ENCODE data around the gene ALK. TPM values are rescaled to one million over a fixed set of nuclear protein-coding genes. Genes with fewer than 3 reads are reported as not detected.

The ALK gene
- total RNA-seq, 1 donor from 2014 or later, result 2.0 TPM

GRCh38 chr2:29397713-29398112 lies 523.7 kb downstream of the ALK start:
- no peak for DNase-seq (ENCODE audit: low spot score in 2 of 2)
- FAIRE-seq, result no peak

DNA sequence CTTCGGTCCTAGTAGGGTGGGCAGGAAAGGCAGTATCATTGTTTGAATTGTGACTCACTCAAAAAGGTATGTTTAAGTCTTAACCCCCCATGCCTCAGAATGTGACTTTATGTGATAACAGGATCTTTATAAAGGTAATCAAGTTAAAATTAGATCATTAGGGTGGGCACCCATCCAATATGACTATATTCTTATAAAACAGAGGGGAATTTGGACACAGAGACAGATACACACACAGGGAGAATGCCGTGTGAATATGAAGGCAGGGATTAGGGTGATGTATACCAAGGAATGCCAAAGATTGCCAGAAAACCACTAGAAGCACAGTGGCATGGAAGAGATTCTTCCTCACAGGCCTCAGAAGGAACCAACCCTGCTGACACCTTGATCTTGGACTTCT lies 524.3 kb downstream of the ALK start:
- FAIRE-seq (no peak), DNase-seq (ENCODE audit: low spot score in 2 of 2) (no peak)

- DNase-seq (ENCODE audit: low spot score in 2 of 2) (no peak), FAIRE-seq (no peak)
These were observed 526.4 kb downstream of the ALK start for GRCh38 chr2:29394981-29395350.

GRCh38 chr2:29394311-29394980 lies 526.9 kb downstream of the ALK start:
- FAIRE-seq, result no peak
- no peak for DNase-seq (ENCODE audit: low spot score in 2 of 2)

- DNase-seq (ENCODE audit: low spot score in 2 of 2) (no peak), FAIRE-seq (no peak)
These were observed 527.7 kb downstream of the ALK start for GRCh38 chr2:29393676-29394075.

GRCh38 chr2:29392774-29393173 lies 528.6 kb downstream of the ALK start:
- FAIRE-seq (no peak), DNase-seq (ENCODE audit: low spot score in 2 of 2) (no peak)

GRCh38 chr2:29390136-29390535 lies 531.2 kb downstream of the ALK start:
- DNase-seq (ENCODE audit: low spot score in 2 of 2), result no peak
- FAIRE-seq, result no peak

DNA sequence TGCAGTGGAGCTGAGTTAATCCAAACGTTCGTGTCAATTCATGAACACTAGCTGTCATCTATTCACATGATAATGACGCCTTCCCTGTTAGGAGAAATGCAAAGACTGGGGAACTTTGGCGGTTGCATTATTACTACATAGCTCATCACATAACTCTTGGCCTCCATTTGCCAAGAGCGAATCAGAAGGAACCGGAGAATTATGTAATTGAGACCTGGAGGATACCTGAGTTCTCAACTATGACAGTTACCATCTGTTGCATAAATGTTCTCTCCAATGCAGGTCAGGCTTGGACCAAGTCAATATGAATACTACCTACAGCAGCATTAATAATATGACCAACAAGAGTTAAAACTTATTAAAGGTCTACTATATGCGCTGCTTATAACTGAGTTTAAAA lies 531.7 kb downstream of the ALK start:
- no peak for DNase-seq (ENCODE audit: low spot score in 2 of 2)
- FAIRE-seq, result no peak

- no peak for FAIRE-seq
- DNase-seq (ENCODE audit: low spot score in 2 of 2), result no peak
These were observed 533.3 kb downstream of the ALK start for GRCh38 chr2:29388071-29388470.

- DNase-seq (ENCODE audit: low spot score in 2 of 2) (no peak), FAIRE-seq (no peak)
These were observed 538.9 kb downstream of the ALK start for GRCh38 chr2:29382486-29382885.

DNA sequence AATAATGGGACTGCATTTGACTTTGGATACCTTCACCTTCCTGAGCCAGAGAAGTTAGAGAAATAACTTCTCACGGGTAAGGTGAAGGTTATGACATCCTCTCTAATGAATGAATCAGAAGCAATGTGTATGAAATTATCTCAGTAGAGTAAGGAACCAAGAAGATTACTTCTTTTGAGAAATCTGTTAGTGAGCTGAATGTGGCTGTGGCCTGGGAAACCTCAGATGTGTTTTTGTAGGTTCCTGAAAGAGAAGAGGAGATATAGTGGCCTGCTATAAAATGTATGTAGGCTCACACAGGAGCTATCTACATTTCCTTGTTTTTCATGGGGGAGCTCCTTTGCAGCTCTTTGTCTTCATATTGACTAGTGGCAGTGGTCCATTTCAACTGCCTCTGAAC lies 543.6 kb downstream of the ALK start:
- FAIRE-seq (no peak), DNase-seq (ENCODE audit: low spot score in 2 of 2) (no peak)

- FAIRE-seq (no peak), DNase-seq (ENCODE audit: low spot score in 2 of 2) (no peak)
These were observed 544.8 kb downstream of the ALK start for GRCh38 chr2:29376541-29376940.

DNA sequence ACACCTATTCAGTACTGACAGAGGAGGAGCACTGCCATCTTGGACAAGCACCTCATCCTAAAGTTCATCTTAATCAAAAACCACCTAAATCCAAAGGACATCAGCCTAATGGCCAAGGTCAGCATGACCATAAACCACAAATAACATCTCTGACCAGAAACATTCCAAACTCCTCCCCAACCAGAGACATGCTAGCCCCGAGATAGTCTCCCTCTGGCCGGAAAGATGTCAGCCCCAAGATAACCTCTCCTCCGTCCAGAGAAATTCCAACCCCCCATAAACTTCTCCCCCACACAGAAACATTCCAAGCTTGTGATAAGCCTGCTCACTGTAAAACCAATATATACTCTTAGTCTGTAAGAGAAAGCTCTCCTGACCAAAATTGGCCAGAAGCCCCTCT lies 545.5 kb downstream of the ALK start:
- DNase-seq (ENCODE audit: low spot score in 2 of 2) (no peak), FAIRE-seq (no peak)

DNA sequence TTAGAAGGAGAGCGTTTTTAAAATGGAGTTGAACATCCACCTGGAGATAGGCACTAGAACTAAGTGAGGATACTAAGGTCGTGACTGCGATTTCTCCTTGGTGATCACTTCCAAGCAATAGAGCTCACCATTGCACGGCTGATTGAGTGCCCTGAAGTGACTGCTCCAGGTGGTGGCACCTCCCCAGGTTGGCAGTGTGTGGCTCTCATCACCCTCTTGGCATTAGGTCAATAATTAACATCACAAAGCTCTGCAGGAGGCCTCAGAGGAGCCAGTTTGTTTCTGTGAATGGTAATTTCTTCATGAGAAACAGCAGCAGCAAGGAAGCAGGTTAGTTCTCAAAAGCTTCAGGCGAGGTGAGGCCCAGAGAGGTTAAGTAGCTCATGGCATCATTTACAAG lies 546.6 kb downstream of the ALK start:
- FAIRE-seq (no peak), DNase-seq (ENCODE audit: low spot score in 2 of 2) (no peak)

GRCh38 chr2:29373870-29374269 lies 547.5 kb downstream of the ALK start:
- FAIRE-seq, result no peak
- no peak for DNase-seq (ENCODE audit: low spot score in 2 of 2)

DNA sequence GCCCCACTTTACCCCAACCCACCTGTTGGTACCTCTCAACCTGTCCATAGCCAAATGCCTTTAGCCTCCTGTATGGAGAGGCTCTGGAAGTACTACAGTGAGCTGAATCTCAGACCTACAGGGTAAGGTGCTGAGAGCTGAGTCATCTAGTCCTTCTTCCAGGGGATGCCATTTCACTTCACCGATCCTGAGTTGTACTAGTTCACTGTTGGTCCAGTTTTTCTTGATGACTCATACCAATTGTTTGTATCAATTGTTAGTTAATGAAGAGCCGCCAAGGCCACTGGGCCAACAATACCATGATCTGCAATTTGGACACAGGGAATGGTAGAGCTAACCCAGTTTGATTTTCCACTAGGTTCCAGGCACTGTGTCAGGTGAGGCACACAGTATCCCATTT lies 549.2 kb downstream of the ALK start:
- DNase-seq (ENCODE audit: low spot score in 2 of 2) (no peak), FAIRE-seq (no peak)

GRCh38 chr2:29370581-29371125 lies 550.7 kb downstream of the ALK start:
- FAIRE-seq (no peak), DNase-seq (ENCODE audit: low spot score in 2 of 2) (no peak)

DNA sequence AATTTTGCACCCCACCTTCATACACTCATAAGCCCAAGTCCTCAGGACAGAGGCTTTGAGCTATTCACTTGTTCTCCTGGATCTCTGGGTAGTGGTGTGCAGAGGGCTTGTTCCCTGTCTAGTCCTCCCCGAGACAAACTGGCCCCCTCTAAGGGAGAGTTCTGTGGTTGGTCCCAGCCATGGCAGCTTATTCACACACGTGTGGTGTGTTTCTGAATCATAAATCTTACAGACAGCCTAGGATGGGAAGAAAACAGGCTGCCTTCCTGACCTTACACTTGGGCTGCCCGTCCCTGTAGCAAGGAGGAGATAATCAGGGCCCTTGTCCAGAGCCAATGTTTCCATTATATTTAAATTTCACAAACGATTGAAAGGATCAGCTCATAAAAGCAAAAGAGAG lies 551.2 kb downstream of the ALK start:
- DNase-seq (ENCODE audit: low spot score in 2 of 2), result no peak
- FAIRE-seq, result no peak

- DNase-seq (ENCODE audit: low spot score in 2 of 2) (no peak), FAIRE-seq (no peak)
These were observed 552.7 kb downstream of the ALK start for GRCh38 chr2:29368659-29369040.

DNA sequence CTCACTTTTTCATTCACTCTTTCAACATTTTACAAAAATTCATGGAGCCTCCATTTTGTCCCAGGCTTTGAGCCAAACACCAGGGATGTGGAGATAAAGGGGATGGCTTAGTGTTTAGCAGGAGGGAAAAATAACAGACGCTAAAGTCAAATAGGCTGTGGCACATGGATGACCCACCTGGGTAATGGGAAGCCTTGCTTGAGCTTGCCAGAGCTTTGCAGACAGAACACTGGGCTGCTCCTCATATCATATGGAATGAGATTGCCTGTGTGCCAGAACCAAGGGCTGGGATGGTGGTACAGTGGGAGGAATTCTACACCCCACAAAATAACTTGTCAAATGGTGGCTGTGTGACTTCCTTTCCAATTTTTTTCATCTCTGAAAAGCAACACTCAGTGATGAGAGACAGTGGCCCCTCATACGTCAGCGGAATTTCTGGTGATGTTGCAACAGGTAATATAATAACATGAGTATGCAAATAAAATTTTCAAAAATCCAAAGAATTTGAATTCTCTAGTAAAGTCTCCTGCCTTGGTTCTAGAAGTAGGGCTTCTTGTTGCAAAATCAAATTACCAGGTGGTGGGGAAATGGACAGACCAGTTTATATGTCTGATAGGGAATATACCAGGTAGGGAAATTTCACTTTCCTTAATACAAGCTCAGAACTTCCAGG lies 553.3 kb downstream of the ALK start:
- DNase-seq (ENCODE audit: low spot score in 2 of 2), result no peak
- FAIRE-seq, result no peak

GRCh38 chr2:29363111-29363510 lies 558.3 kb downstream of the ALK start:
- no peak for FAIRE-seq
- DNase-seq (ENCODE audit: low spot score in 2 of 2), result no peak

DNA sequence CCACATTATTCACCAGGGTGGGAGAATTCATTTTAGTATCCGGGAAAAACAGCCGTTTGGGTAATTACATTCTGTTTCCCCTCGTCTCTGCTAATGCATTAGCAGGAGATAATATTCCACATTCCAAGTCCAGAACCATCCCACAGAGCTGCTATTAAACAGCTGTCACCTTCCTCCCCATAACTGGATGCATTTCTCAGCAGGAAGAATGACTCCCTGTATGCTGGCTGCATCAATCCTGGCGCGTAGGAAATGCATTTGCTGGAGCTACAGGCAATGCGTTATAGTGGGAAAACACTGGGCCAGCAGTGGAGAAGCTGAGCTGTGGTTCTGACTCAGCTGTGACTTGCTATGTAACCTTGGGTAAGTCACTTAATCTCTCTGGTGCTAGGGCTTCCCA lies 560.2 kb downstream of the ALK start:
- FAIRE-seq, result no peak

More for the DNA sequence above, 560.2 kb downstream of the ALK start:
- no peak for DNase-seq (ENCODE audit: low spot score in 2 of 2)
